Fibroblast of peridontal ligament (primary cell): ENCODE data around the gene SUGCT.
"Not testable (repeated sequence)": the region's sequence is repeated elsewhere in the genome, so short reads cannot be mapped to it uniquely, and the experiment has no call there.

Experiments used
- DNase-seq: peaks from one replicate; pipeline ENCODE4 v3.0.0-alpha.2; 2010; ENCODE audit errors: extremely low read depth

Gene SUGCT

GRCh38 chr7:40200791-40201190 is 66.0 kb downstream of the SUGCT start:
- peak; percentile 94 for DNase-seq

DNA sequence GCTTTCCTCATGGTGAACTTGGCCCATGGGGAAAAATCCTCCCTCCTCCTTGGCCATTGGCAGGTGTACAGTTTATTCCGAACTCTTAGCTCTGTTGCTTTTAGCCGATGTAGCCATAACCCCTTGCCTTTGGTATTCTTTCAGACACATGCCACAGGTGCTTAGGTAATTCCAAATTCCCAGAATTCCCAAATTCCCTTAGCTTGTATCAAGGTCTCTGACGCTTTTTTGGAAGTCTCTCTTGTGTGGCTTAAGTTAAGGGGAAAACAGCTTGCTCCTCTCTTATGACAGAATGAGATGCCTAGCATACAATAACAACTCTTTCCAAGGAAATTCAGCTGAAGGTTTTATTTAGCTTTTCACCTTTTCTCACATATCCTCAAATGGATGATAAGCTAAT is 68.0 kb downstream of the SUGCT start:
- no peak for DNase-seq

- no peak for DNase-seq
Observed at GRCh38 chr7:40204581-40204980, 69.8 kb downstream of the SUGCT start.

DNA sequence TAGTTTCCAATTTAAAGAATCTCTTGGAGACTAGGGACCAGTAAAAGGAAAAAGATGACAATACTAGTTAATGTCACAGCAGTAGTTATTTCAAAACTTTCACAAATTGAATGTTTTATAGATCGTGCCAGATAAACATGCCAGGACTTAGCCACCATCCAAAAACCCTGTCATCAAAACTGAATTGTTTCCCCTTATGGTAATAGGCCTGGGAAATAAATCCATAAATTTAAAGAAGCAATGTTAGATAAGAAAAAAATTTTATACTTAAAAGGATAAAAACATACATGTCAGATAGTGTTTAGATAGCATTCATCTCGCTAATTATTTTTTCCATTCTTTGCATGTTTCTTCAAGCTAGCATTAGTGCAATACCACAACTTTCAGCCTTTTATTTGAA is 71.2 kb downstream of the SUGCT start:
- DNase-seq: peak; percentile 13

- peak; percentile 60 for DNase-seq
Observed at GRCh38 chr7:40211276-40212003, 76.6 kb downstream of the SUGCT start.

DNA sequence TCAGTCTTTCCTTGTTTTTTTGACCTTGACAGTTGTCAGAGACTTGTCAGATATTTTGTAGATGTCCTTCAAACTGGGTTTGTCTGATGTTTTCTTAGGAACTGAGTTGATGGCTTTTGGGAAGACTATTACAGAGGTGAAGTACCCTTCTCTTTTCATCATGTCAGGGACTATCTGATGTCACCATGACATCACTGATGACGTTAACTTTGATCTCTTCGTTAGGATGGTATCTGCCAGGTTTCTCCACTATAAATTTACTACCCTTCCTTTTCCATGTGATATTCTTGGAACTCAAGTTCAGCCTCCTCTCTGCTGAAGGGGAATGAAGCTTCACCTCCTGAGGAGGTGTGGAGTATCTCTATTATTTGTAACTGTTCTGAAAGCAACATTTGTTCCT is 78.5 kb downstream of the SUGCT start:
- no peak for DNase-seq

DNA sequence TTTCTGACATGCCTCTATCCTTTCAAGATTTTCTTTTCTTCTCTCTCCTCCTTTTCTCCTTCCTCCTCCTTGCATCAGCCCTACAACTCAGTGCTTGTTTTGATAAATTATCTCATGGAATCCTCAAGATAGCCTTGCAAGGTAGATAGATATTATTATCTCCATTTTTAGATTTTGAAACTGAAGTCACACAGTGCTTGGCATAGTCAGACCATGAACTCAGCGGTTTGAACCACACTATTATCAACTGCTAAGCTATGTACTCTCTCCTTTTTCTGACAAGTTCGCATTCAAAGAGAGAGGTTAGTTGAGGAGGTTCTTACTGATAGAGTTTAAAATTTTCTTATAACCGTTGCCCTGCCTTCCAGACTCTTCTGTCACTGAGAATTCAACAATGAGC is 79.1 kb downstream of the SUGCT start:
- no peak for DNase-seq

DNA sequence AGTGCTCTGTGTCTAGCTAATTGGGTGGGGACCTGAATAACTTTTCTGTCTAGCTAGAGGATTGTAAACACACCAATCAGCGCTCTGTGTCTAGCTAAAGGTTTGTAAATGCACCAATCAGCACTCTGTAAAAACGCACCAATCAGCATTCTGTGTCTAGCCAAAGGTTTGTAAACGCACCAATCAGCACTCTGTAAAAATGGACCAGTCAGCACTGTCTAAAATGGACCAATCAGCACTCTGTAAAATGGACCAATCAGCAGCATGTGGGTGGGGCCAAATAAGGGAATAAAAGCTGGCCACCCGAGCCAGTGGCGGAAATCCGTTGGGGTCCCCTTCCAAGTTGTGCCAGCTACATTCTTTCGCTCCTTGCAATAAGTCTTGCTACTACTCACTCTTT is 83.8 kb downstream of the SUGCT start:
- not testable (repeated sequence) for DNase-seq

DNA sequence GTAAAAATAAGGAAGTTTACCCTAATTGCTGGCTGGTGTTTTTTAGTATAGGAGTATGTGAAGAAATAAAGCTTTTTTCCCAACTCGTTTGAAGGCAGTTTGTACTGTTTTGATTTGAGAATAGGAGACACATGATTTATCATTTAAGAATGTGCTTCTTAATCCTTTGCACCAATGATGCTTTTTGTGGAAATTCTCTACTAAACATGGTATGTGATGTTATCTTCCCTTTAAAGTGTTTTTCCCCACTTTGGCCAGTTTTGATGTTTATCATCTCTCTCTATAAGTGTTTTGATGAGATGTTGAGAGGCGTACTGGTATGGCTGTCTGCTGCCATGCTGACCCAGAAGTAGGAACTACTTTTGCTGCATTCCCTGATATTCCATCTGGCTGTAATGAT is 85.1 kb downstream of the SUGCT start:
- DNase-seq: peak; percentile 73

DNA sequence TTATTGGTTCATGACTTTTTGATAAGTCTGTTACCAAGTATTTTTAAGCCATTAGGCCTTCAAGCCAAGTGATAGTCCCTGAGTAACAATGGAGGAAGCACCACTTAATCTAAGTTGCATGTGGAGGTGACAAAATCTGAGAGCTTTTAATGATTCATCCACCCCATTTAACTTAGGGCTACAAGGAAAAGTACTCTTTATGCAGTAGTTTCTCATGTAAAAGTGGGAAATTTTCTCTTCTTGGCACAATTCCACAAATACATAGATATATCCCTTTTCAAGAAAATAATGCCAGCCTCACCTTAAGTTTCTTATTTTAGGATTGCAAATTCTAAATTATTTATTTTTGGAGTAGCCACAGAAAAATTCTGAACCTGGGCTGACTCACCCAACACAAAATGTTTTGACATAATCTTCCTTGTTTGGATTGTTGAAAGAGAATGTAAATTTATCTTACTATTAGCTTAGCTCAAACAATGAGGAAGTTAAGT is 85.7 kb downstream of the SUGCT start:
- DNase-seq: peak; percentile 37

DNA sequence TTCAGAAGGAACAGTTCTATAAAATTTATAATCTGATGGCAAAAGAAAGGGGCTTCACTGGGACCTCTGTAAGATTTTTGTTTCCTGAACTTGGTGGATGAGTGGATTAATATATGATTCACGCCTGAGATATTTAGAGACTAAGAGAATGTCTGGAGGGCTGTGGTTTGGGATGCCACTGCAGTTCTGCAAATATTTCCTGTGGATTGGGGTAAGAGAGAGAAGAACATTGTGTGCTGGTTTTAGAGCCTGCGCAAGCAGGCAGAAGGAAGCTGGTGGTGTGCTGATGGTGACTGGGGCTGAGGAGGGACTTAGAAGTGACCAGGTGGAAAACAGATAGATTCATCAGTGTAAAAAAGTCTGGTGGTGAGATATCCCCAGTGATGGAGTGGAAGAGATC is 87.0 kb downstream of the SUGCT start:
- DNase-seq: peak; percentile 92

DNA sequence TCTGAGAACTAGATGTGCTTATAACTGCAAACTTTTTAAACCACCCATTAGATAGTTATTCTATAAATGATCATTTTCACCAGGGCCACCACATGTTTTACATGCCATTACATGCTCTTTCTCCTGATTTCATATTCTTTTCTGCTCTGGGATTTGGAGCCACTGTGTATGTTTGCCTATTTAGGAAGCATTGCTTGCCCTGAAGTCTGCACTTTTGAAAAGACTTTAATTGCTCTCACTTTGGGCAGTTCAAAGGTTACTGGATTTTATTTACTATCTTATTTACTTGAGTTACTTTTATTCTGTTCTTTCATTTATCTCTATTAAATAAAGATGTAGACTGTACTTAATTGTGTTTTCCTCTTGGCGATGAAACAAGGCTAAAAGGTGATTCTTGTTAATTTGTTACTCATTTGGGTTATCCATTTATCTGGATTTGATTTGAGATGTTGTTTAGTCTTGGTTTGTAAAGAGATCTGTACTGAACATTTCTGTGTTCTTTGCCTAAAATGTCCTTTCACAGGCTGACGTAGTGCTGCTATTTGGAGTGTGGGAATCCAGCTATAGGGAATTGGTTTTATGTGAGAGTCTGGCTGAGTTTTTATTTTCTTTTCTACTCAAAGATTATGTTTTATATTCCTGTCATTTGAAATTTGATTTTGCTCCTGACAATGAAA is 88.8 kb downstream of the SUGCT start:
- peak; percentile 42 for DNase-seq

- no peak for DNase-seq
Observed at GRCh38 chr7:40230101-40230500, 95.3 kb downstream of the SUGCT start.

- no peak for DNase-seq
Observed at GRCh38 chr7:40231796-40232195, 97.0 kb downstream of the SUGCT start.

DNA sequence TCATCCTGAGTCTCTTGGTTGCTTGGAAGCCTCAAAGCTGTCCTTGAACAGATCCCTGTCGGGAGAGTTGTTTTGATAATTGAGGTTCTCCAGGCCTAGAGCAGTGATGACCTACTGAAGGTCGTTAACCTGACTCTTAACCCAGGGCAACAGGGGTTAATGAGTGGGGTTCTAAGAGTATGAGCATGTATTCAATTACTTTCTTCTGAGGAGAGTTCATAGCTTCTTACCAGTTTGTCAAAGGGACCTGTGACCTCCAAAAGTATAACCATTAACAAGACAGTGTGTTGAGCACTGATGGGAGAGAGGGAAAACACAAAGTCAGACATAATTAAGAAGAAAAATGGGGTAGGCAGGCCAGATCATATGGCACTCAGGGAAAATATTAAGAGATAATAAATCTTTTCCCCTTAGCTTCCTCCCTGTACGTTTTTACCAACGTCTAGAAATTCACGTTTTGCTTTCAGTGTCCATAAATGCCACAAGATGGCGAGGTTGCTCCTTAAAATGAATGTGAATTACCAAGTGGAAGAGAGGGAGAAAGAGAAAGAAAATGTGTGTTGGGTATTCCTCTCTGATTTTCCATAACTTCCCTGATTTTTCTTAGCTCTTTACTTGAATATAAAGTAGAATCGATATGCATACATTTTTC is 97.6 kb downstream of the SUGCT start:
- peak; percentile 90 for DNase-seq

DNA sequence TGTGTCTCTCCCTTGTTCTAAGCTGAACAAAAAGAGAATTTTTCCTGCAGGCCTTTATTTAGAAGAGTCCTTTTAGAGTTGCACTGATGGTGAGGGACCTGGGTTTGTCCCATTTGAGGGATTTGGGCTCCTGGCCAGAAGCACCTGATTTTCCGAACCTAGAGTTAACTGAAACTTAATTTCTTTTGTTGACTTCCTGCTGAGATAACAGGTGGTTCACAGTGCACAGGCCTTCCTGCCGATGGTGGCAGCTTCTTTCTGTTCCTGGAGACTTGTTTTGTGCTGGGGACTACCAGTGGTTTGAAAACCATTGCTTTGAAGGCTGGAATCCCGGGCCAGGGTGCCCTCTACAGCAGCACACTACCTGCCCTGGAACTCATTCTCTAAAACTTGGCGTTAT is 99.2 kb downstream of the SUGCT start:
- DNase-seq: no peak

DNA sequence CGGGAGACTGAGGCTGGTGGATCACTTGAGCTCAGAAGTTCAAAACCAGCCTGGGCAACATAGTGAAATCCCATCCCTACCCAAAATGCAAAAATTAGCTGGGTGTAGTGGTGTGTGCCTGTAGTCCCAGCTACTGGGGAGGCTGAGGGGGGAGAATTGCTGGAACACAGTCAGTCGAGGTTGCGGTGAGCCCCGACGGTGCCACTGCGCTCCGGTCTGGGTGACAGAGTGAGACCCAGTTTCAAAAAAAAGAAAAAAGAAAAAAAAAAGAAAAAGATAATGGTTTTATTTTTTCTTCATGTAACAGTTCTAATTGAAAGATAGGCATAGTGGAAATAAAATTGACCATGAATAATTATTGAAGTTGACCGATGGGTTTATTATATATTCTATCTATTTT is 99.9 kb downstream of the SUGCT start:
- DNase-seq: no peak

- no peak for DNase-seq
Observed at GRCh38 chr7:40237731-40238130, 102.9 kb downstream of the SUGCT start.

- DNase-seq: no peak
Observed at GRCh38 chr7:40239755-40240303, 105.0 kb downstream of the SUGCT start.

GRCh38 chr7:40243076-40243475 is 108.3 kb downstream of the SUGCT start:
- DNase-seq: peak; percentile 19

DNA sequence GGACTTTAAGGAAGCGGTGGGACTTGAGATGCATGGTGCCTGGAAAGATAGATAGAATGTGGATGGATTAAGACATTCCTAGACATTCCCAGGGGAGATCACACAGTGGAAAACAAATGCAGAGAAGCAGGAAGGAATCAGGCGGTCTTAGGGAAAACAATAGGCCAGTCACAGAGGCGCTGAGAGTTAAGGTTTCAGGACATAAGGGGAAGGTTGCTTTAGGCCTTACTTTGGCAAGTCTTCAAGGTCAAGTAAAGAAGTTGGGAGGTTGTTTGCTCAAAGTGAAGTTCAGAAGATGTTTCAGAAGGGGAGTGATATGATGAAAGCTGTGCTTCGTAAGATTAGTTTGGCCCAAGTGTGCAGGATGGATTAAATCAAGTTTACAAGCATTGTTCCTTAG is 109.4 kb downstream of the SUGCT start:
- no peak for DNase-seq

- no peak for DNase-seq
Observed at GRCh38 chr7:40248681-40249080, 113.9 kb downstream of the SUGCT start.

DNA sequence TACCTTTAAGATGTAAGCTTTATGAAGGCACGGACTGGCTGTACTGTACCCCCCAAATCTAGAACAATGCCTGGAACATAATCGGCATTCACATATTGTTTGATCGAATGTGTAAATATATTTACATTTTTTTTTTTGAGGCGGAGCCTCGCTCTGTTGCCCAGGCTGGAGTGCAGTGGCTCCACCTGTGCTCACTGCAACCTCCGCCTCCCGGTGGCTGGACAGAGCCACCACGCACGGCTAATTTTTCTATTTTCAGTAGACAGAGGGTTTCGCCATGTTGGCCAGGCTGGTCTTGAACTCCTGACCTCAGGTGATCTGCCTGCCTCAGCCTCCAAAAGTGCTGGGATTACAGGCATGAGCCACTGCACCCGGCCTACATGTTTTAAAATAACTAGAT is 118.6 kb downstream of the SUGCT start:
- DNase-seq: not testable (repeated sequence)
